ENCODE data around the gene TUBA4A. TPM values are rescaled to one million over a fixed set of nuclear protein-coding genes. Genes with fewer than 3 reads are reported as not detected.
A peak's percentile ranks its signal among the peaks of the same experiment; 100 is the strongest.
"Not testable (repeated sequence)": the region's sequence is repeated elsewhere in the genome, so short reads cannot be mapped to it uniquely, and the experiment has no call there.

TUBA4A gene
- total and polyA plus RNA-seq, 7 donors, result 291 to 707 (median 556) TPM

GRCh38 chr2:219206328-219207133, 47.2 kb downstream of the TUBA4A start, which contains the start of gene ZFAND2B:
ZFAND2B (plus strand) TSS chr2:219206782; CDS start chr2:219206988, 206 bp downstream.
- 0 to 1% (median 0%) methylated on average over 59 to 76 of the region's 76 CpGs for WGBS, 3 donors
- Histone ChIP-seq H3K4me3 (peak within 1 kb of the TSS; percentile 75), H3K27me3 (ENCODE audit: insufficient read depth in 3 of 3, low read length in 2 of 3) (no peaks in the 10 kb centered on the region), H3K4me1 (peaks cover 15% of the 10 kb centered on the region), H3K27ac (peak within 1 kb of the TSS; percentile 91), H3K36me3 (ENCODE audit: insufficient read depth in 1 of 2, low read depth in 1 of 2) (peaks cover 3 to 41% of the 10 kb centered on the region in 2 donors), H3K9me3 (no peaks in the 10 kb centered on the region)
- intact Hi-C loops (cut with DNase I), result loop anchor here in 1 of 2 donors (1.0 kb wide), 1 partner anchor 28 kb away; the partner anchor contains the start of gene RETREG2
- ATAC-seq, result peak; percentile 97 to 98 (median 98)
- DNase-seq, result peak; percentile 95 to 97
- peak; percentile 9 for TF ChIP-seq CTCF (IDR thresholded peaks at IDR 0.05)

- Histone ChIP-seq H3K4me1 (peaks cover 15% of the 10 kb centered on the region), H3K27me3 (ENCODE audit: insufficient read depth in 3 of 3, low read length in 2 of 3) (no peaks in the 10 kb centered on the region), H3K9me3 (no peaks in the 10 kb centered on the region), H3K4me3 (peak overlapping the region; percentile 75), H3K27ac (peak overlapping the region; percentile 91), H3K36me3 (ENCODE audit: insufficient read depth in 1 of 2, low read depth in 1 of 2) (peaks cover 3 to 35% of the 10 kb centered on the region in 2 donors)
- TF ChIP-seq CTCF (IDR thresholded peaks at IDR 0.05), result no peak
- 18 to 23% (median 19%) methylated on average over 7 of the region's 7 CpGs for WGBS, 3 donors
- intact Hi-C loops (cut with DNase I), result loop anchor here in 1 of 2 donors (1.0 kb wide), 1 partner anchor 28 kb away; the partner anchor contains the start of gene RETREG2
- ATAC-seq (no peak), DNase-seq (no peak)
Observed at GRCh38 chr2:219205981-219206327, 47.8 kb downstream of the TUBA4A start.

- intact Hi-C loops (cut with DNase I), result no loop called here
- TF ChIP-seq CTCF (IDR thresholded peaks at IDR 0.05), result no peak
- Histone ChIP-seq H3K4me1 (peaks cover 15% of the 10 kb centered on the region), H3K36me3 (ENCODE audit: insufficient read depth in 1 of 2, low read depth in 1 of 2) (peaks cover 3 to 27% of the 10 kb centered on the region in 2 donors), H3K4me3 (no peak overlapping the region), H3K27ac (no peak overlapping the region), H3K27me3 (ENCODE audit: insufficient read depth in 3 of 3, low read length in 2 of 3) (no peaks in the 10 kb centered on the region), H3K9me3 (no peaks in the 10 kb centered on the region)
- no peak for ATAC-seq
- DNase-seq, result no peak
- 83 to 89% (median 86%) methylated on average over 5 of the region's 5 CpGs for WGBS, 3 donors
Observed at GRCh38 chr2:219205165-219205538, 48.6 kb downstream of the TUBA4A start.

GRCh38 chr2:219204425-219205164, 49.1 kb downstream of the TUBA4A start:
- Histone ChIP-seq H3K9me3 (no peaks in the 10 kb centered on the region), H3K27ac (no peak overlapping the region), H3K4me1 (peaks cover 15% of the 10 kb centered on the region), H3K36me3 (ENCODE audit: insufficient read depth in 1 of 2, low read depth in 1 of 2) (peaks cover under 1 to 21% of the 10 kb centered on the region in 2 donors), H3K27me3 (ENCODE audit: insufficient read depth in 3 of 3, low read length in 2 of 3) (peaks cover 0 to 3% (median 0%) of the 10 kb centered on the region in 3 donors), H3K4me3 (no peak overlapping the region)
- DNase-seq, result no peak
- 85 to 87% (median 85%) methylated on average over 7 of the region's 7 CpGs for WGBS, 3 donors
- TF ChIP-seq CTCF (IDR thresholded peaks at IDR 0.05), result no peak
- ATAC-seq, result no peak
- intact Hi-C loops (cut with DNase I), result no loop called here

- H3K9me3 ChIP-seq; H3K27ac ChIP-seq; intact Hi-C loops (cut with DNase I); H3K4me1 ChIP-seq; H3K36me3 ChIP-seq (ENCODE audit: insufficient read depth in 1 of 2, low read depth in 1 of 2); ATAC-seq; DNase-seq; H3K27me3 ChIP-seq (ENCODE audit: insufficient read depth in 3 of 3, low read length in 2 of 3); H3K4me3 ChIP-seq: not testable (repeated sequence)
- WGBS, 3 donors, result 88 to 93% (median 89%) methylated on average over 17 to 18 of the region's 21 CpGs
Observed at GRCh38 chr2:219201331-219201730, 52.4 kb downstream of the TUBA4A start.

GRCh38 chr2:219200502-219201326, 53.0 kb downstream of the TUBA4A start:
- H3K36me3 ChIP-seq (ENCODE audit: insufficient read depth in 1 of 2, low read depth in 1 of 2); ATAC-seq; H3K4me3 ChIP-seq; DNase-seq; H3K27ac ChIP-seq; H3K9me3 ChIP-seq; H3K27me3 ChIP-seq (ENCODE audit: insufficient read depth in 3 of 3, low read length in 2 of 3); H3K4me1 ChIP-seq; intact Hi-C loops (cut with DNase I): not testable (repeated sequence)
- WGBS, 3 donors, result 55 to 57% (median 56%) methylated on average over 24 of the region's 26 CpGs
